ENCODE data around the gene PIP5K1C.

PIP5K1C gene

DNA sequence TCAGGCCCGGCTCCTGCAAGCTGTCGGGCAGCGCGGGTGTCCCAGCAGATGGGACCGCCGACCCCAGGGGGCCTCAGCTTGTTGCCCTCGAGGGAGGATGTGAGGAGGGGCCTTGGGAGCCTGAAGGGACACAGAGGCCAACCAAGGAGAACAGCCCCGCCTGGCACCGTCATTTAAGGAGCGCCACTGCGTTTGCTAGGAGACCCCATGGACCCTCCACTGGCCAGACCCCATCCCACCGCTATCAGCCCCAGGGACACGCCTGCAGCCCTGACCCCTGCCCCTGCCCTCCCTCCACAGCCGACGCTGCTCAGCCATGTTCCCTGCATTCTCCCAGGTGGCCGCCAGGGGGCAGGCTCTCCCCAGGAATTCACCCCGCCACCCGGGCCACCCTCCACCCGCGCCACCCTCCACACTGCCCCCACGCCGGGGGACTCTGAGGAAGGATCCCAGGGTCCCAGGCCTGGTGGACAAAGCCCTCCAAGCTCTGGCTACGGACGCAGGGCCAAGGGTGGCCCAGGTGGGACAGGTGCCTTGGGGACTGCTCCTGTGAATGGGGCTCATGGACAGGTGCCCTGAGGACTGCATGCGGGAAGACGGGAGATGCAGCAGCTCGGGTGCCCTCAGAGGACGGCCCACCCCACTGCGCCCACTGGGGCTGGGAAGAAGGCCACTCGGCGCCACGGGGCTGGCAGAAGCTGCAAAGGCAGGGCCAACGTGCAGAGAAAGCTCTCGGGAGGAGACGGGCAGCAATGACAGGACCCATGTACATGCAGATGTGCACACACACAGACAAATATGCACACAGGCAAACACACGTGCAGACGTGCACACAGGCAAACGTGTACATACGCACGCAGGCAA, 34.4 kb downstream of the PIP5K1C start:
- Histone ChIP-seq H3K27ac (peak overlapping the region in 1 of 2 donors; percentile 37), H3K4me3 (no peak overlapping the region)
- DNase-seq (ENCODE audit: low spot score), result no peak
- TF ChIP-seq, protein P1, sequence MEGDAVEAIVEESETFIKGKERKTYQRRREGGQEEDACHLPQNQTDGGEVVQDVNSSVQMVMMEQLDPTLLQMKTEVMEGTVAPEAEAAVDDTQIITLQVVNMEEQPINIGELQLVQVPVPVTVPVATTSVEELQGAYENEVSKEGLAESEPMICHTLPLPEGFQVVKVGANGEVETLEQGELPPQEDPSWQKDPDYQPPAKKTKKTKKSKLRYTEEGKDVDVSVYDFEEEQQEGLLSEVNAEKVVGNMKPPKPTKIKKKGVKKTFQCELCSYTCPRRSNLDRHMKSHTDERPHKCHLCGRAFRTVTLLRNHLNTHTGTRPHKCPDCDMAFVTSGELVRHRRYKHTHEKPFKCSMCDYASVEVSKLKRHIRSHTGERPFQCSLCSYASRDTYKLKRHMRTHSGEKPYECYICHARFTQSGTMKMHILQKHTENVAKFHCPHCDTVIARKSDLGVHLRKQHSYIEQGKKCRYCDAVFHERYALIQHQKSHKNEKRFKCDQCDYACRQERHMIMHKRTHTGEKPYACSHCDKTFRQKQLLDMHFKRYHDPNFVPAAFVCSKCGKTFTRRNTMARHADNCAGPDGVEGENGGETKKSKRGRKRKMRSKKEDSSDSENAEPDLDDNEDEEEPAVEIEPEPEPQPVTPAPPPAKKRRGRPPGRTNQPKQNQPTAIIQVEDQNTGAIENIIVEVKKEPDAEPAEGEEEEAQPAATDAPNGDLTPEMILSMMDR (IDR thresholded peaks at IDR 0.05), result peak; percentile 99

DNA sequence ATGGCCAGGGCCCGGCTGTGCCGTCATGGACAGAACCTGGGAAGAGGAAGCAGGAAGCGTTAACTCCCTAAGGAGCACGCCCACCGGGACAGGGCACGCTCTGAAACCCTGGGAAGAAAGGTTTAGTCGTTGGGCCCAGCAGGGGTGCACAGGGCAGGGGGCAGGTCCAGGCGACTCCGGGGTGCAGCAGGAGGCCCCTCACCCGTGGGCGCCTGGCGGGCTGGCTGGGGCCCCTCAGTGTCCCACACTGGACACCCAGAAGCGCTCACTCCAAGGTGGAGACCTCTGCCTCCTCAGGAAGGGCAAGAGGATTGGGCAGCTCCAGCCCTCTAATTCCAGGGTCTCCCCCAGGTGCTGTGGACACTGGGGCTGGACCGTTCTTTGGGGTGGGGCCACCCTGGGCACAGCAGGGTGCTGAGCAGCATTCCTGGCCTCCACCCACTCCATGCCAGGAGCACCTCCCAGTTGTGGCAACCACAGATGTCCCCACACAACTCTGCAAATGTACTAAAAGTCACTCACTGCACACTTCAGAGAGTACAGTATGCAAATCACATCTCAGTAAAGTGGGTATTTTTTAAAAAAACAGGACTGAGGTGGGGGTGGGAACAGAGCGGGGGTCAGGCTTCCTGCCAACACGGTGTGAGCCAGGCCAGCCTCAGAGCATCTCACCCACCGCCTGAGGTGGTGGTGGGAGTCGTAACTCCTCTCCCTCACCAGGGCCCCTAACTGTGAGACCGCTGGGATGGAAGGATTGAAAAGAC, 35.2 kb downstream of the PIP5K1C start:
- TF ChIP-seq, protein P1 (IDR thresholded peaks at IDR 0.05), result no peak
- Histone ChIP-seq H3K4me3 (no peak overlapping the region), H3K27ac (no peak overlapping the region)
- no peak for DNase-seq (ENCODE audit: low spot score)

DNA sequence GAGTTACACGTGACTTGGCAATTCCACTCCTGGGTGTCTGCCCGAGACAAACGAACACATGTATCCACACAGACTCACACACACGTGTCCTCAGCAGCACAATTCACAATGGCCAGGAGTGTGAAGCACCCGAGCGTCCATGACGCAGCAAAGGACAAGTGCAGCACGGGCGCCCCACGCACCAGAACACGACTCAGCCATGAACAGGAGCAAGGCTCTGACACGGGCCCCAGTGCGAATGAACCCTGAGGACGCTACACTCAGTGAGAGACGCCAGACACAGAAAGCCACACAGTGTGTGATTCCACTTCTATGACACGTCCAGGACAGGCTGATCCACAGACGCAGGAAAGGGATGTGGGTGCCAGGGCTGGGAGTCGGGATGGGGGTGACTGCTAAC, 36.4 kb downstream of the PIP5K1C start:
- DNase-seq (ENCODE audit: low spot score), result no peak
- no peak overlapping the region for H3K27ac ChIP-seq
- TF ChIP-seq, protein P1 (IDR thresholded peaks at IDR 0.05), result no peak
- H3K4me3 ChIP-seq, result no peak overlapping the region

DNA sequence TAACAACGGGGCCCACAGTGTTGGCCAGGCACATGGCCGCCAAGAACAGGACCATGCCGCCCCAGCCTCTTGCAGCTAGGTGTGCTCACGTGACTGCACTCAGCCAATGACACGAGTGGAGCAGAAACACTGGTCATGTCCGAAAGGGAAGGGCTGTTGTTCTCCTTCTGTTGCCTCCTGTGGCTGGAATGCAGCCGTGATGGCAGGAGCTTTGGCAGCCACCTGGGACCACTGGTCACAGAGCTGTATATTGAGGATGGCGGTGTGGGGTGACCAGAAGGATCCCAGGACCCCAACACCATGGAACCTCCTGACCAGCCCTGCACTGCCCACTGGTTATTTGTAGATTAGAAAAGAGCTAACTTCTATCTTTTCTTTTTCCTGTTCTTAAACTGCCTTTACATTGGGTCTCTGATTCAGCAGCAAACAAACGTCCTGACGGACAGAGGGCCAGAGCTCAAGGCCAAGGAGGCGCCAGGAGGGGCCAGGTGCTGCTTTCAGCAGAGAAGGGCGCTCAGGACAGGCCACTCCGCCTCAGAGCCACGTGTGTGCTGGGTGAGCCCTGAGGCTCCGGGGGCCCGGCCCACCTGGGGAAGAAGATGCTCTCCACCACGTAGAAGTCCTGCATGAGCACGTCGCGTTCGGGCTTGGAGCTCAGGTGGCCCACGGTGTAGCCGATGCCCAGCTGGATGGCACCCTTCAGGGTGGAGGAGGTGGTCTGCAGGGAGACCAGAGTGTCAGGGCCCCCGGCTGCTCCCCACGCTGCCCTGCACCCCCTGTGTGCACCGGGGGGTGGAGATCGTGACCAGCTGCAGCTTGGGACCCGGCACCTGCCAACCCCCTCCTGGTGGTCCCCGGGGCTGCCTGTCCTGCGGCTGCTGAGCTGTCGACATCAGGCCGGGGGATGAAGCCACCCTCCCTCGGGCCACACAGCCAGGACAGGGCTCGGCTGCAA, 38.7 kb downstream of the PIP5K1C start:
- Histone ChIP-seq H3K27ac (no peak overlapping the region), H3K4me3 (no peak overlapping the region)
- no peak for DNase-seq (ENCODE audit: low spot score)
- TF ChIP-seq, protein P1 (IDR thresholded peaks at IDR 0.05), result no peak

DNA sequence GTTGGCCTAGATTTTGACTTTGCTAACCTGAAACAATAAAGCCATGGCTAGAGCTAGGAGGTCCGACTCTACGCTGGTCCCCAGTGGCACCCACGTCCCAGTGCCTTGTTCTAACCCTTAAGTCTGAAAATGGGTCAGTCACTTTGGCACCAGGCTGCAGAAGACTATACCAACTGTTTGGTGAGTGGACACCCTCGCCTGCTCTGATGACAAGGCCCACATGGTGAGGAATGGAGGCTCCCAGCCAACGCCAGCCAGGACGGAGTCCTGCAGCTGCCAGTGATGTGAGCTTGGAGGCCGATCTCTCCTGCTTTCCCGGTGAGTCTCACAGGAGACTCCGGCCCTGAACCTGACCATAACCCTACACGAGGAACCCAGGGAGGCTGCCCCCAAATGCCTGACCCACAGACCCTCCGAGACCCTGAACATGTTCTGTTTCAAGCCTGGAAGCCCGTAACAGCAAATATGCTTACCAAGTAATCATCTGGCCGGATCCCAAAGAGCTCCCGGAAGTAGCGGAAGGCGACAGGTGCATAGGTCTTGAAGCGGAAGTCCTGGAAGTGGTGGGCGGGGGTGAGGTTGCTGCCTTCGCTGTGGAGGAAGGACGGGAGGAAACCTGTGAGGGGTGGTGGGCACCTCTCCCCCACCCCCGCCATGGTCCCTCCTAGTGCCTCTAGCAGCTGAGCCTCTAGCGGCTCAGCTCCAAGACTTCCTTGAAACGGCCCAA, 39.6 kb downstream of the PIP5K1C start:
- H3K27ac ChIP-seq, result no peak overlapping the region
- DNase-seq (ENCODE audit: low spot score), result no peak
- H3K4me3 ChIP-seq, result no peak overlapping the region
- TF ChIP-seq, protein P1 (IDR thresholded peaks at IDR 0.05), result no peak

DNA sequence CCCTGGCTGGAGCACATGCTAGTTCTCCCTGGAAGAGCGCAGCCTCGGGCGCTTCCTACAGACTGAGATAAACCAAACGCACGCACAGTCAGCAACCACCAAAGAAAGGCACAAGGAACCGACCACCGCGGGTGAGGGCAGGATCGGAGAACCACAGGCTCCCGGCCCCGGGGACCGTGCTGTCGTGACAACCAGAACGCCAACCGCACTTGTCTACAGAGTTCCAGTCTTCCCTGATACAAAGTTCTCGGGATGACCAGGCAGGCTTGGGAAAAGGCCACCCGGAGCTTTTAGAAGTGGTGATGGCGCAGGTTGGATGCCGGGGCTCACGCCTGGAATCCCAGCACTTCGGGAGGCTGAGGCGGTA, 40.5 kb downstream of the PIP5K1C start:
- Histone ChIP-seq H3K27ac (no peak overlapping the region), H3K4me3 (no peak overlapping the region)
- TF ChIP-seq, protein P1 (IDR thresholded peaks at IDR 0.05), result no peak
- no peak for DNase-seq (ENCODE audit: low spot score)
